ENCODE data around the gene HAP1. TPM values are rescaled to one million over a fixed set of nuclear protein-coding genes. Genes with fewer than 3 reads are reported as not detected.

The HAP1 gene
- total RNA-seq, 4 donors from 2014 or later = 0.75 to 1.8 (median 1.1) TPM

GRCh38 chr17:41730479-41730878, 4.0 kb downstream of the HAP1 start:
- TF ChIP-seq CTCF (IDR thresholded peaks at IDR 0.05) = no peak
- TF ChIP-seq POLR2A (IDR thresholded peaks at IDR 0.05) = no peak
- 53 to 69% methylated on average over 4 of the region's 4 CpGs for WGBS, 2 donors
- intact Hi-C loops (cut with DNase I; ENCODE audit: low total_unique reads) = no loop called here
- H3K4me3 ChIP-seq (ENCODE audit: low read depth, poor library complexity, severe bottlenecking) = no peak overlapping the region
- no peak for DNase-seq (ENCODE audit: low spot score in 2 of 2)

- 70 to 94% methylated on average over 12 of the region's 12 CpGs for WGBS, 2 donors
- intact Hi-C loops (cut with DNase I; ENCODE audit: low total_unique reads) = no loop called here
- DNase-seq (ENCODE audit: low spot score in 2 of 2) = no peak
- no peak overlapping the region for H3K4me3 ChIP-seq (ENCODE audit: low read depth, poor library complexity, severe bottlenecking)
- TF ChIP-seq CTCF (IDR thresholded peaks at IDR 0.05) (no peak), POLR2A (IDR thresholded peaks at IDR 0.05) (no peak)
Observed at GRCh38 chr17:41728056-41728455, 6.4 kb downstream of the HAP1 start.

GRCh38 chr17:41725134-41725533, 9.3 kb downstream of the HAP1 start:
- intact Hi-C loops (cut with DNase I; ENCODE audit: low total_unique reads) = no loop called here
- no peak for DNase-seq (ENCODE audit: low spot score in 2 of 2)
- H3K4me3 ChIP-seq (ENCODE audit: low read depth, poor library complexity, severe bottlenecking) = no peak overlapping the region
- WGBS, 2 donors = 88 to 89% methylated on average over 5 of the region's 5 CpGs
- TF ChIP-seq POLR2A (IDR thresholded peaks at IDR 0.05) (no peak), CTCF (IDR thresholded peaks at IDR 0.05) (no peak)

- intact Hi-C loops (cut with DNase I; ENCODE audit: low total_unique reads) = no loop called here
- H3K4me3 ChIP-seq (ENCODE audit: low read depth, poor library complexity, severe bottlenecking) = no peak overlapping the region
- DNase-seq (ENCODE audit: low spot score in 2 of 2) = no peak
- 71 to 72% methylated on average over 16 of the region's 17 CpGs for WGBS, 2 donors
- TF ChIP-seq CTCF (IDR thresholded peaks at IDR 0.05) (no peak), POLR2A (IDR thresholded peaks at IDR 0.05) (no peak)
Observed at GRCh38 chr17:41724476-41725050, 9.9 kb downstream of the HAP1 start.

GRCh38 chr17:41723801-41724475, 10.5 kb downstream of the HAP1 start:
- no peak for DNase-seq (ENCODE audit: low spot score in 2 of 2)
- WGBS, 2 donors = 75 to 82% methylated on average over 11 to 12 of the region's 12 CpGs
- intact Hi-C loops (cut with DNase I; ENCODE audit: low total_unique reads) = no loop called here
- no peak overlapping the region for H3K4me3 ChIP-seq (ENCODE audit: low read depth, poor library complexity, severe bottlenecking)
- TF ChIP-seq POLR2A (IDR thresholded peaks at IDR 0.05) (no peak), CTCF (IDR thresholded peaks at IDR 0.05) (no peak)
